Measurements from ENCODE around the gene LCE2A.

GRCh38 chr1:152728986-152729385 is 30.8 kb downstream of the LCE2A start:
- no peak for TF ChIP-seq CTCF (IDR thresholded peaks at IDR 0.05)
- no peak for TF ChIP-seq EZH2 (IDR thresholded peaks at IDR 0.05; ENCODE audit: borderline replicate concordance, insufficient read depth, low read depth, low read length, poor library complexity, severe bottlenecking)
